Spleen (tissue), 11 donors: ENCODE results near the gene TTC38. TPM values are rescaled to one million over a fixed set of nuclear protein-coding genes. Genes with fewer than 3 reads are reported as not detected.
A peak's percentile ranks its signal among the peaks of the same experiment; 100 is the strongest.

Experiments
- DNase-seq: peaks from one replicate; pipeline ENCODE4 v3.0.0-alpha.2; 2020
- H3K27ac ChIP-seq, 8 donors: fragments of 200-600 bp; sonication (generic) in 7 of 8; 1 replicate in 4 of 8; 2 replicates in 4 of 8; pipeline versions ENCODE4 v1.5.0 to v1.8.0; 2016 to 2021; ENCODE audit warnings: inconsistent platforms in 4 of 8, mild to moderate bottlenecking in 4 of 8, moderate library complexity in 1 of 8
- H3K27me3 ChIP-seq, 7 donors: fragments of 200-600 bp; sonication (generic) in 6 of 7; replicated peaks in 1 of 7; 1 replicate in 4 of 7; 2 replicates in 3 of 7; pipeline versions ENCODE4 v1.5.0 to v1.8.0; 2016 to 2021; ENCODE audit warnings: inconsistent platforms in 3 of 7, mild to moderate bottlenecking in 1 of 7
- H3K36me3 ChIP-seq, 6 donors: fragments of 200-600 bp; sonication (generic) in 5 of 6; 1 replicate in 4 of 6; 2 replicates in 2 of 6; pipeline versions ENCODE4 v1.5.0 to v1.8.0; 2016 to 2021; ENCODE audit warnings: inconsistent platforms in 2 of 6
- H3K4me1 ChIP-seq, 6 donors: fragments of 200-600 bp; sonication (generic) in 5 of 6; 1 replicate in 3 of 6; 2 replicates in 3 of 6; pipeline versions ENCODE4 v1.5.0 to v1.8.0; 2016 to 2021; ENCODE audit warnings: inconsistent platforms in 3 of 6
- H3K4me3 ChIP-seq, 8 donors: fragments of 200-600 bp; sonication (generic) in 7 of 8; 1 replicate in 4 of 8; 2 replicates in 4 of 8; pipeline versions ENCODE4 v1.5.0 to v1.8.0; 2016 to 2021; ENCODE audit warnings: inconsistent platforms in 4 of 8, mild to moderate bottlenecking in 4 of 8, moderate library complexity in 2 of 8
- H3K9me3 ChIP-seq, 8 donors: fragments of 200-600 bp; sonication (generic) in 7 of 8; 1 replicate in 4 of 8; 2 replicates in 4 of 8; pipeline versions ENCODE4 v1.5.0 to v1.8.0; 2016 to 2021; ENCODE audit warnings: inconsistent platforms in 4 of 8
- CTCF ChIP-seq, 11 experiments: fragments of 200-600 bp in 7 of 11; fragments of 450-650 bp in 4 of 11; sonication (generic) in 4 of 11; IDR thresholded peaks in 8 of 11; conservative IDR thresholded peaks in 3 of 11; 1 replicate in 7 of 11; 2 replicates in 4 of 11; pipeline versions ENCODE4 v1.4.0 to v1.8.0; 2016 to 2021; ENCODE audit warnings: antibody characterized with exemption in 11 of 11, inconsistent platforms in 4 of 11, mild to moderate bottlenecking in 1 of 11
- POLR2A ChIP-seq, 3 donors: fragments of 450-650 bp; IDR thresholded peaks; one replicate each; pipeline ENCODE4 v1.5.1; 2017; ENCODE audit warnings: antibody characterized with exemption in 3 of 3, mild to moderate bottlenecking in 1 of 3
- POLR2AphosphoS5 ChIP-seq, 3 donors: sonication (generic); formaldehyde crosslinking; IDR thresholded peaks; one replicate each; pipeline ENCODE4 v1.5.1; 2017; ENCODE audit warnings: antibody characterized with exemption in 3 of 3
- WGBS, 5 donors: extraction: QIAGEN DNeasy Blood & Tissue Kit in 3 of 5; methylation state at CpG; one replicate each; pipeline versions ENCODE4 v1.1.5 to v1.1.7; 2013 to 2018; 5-methylcytosine and 5-hydroxymethylcytosine counted together
- intact Hi-C: fragments of 100-400 bp; cut with DNase I; formaldehyde crosslinking; loops from one replicate; pipeline ENCODE4 v1.15.0; 2023; ENCODE audit warnings: low total_unique reads
- polyA plus RNA-seq, 3 donors: library from polyadenylated mRNA; stranded (reverse); fragments of 200-250 nt; gene quantifications; one replicate each; pipeline ENCODE4 v1.2.1, GENCODE V29; 2013
- total RNA-seq, 7 donors: library from RNA; depleted of rRNA in 3 of 7; stranded (reverse); fragments of >200 nt in 3 of 7; fragmentation: NEBNext Ultra II Directional in 4 of 7; extraction: Animal tissue kit (Norgen Biotek cat#: 25700) in 4 of 7; gene quantifications; one replicate each; pipeline versions ENCODE4 v1.1.0 to v1.2.1, GENCODE V29; 2016 to 2021
- donor health status: healthy with polysubstance abuse.
- donor health status: DM: no; HTN: no; CAD: no; lungs with moderate emphysema.
- donor health status: DM: no; HTN: no; CAD: no.
- donor health status: Bipolar disorder and iron deficiency.
- donor health status: healthy.
- donor health status: DM: no; HTN: no; CAD: no.
- donor health status: DM: yes; HTN: yes; CAD: no.

TTC38 gene
- total and polyA plus RNA-seq, 10 donors: 13.8 to 51.9 (median 33.1) TPM

- peak overlapping the region; percentile 83 to 94 (median 88) for H3K27ac ChIP-seq
- H3K4me3 ChIP-seq: peak overlapping the region; percentile 86 to 100 (median 97)
- H3K4me1 ChIP-seq: peaks cover 13 to 41% (median 23%) of the 10 kb centered on the region in 6 donors
- peak; percentile 83 for DNase-seq
- no peak for TF ChIP-seq POLR2A (IDR thresholded peaks at IDR 0.05)
- no peak for TF ChIP-seq POLR2AphosphoS5 (IDR thresholded peaks at IDR 0.05)
- TF ChIP-seq CTCF (IDR thresholded peaks at IDR 0.05 in 8 of 11, conservative IDR thresholded peaks at IDR 0.05 in 3 of 11): no peak
- H3K36me3 ChIP-seq: peaks cover 0 to 51% (median 35%) of the 10 kb centered on the region in 6 donors
- intact Hi-C loops: no loop called here
- H3K27me3 ChIP-seq: no peaks in the 10 kb centered on the region
- WGBS, 5 donors: 13 to 21% (median 14%) methylated on average over 28 to 42 of the region's 42 CpGs
- no peaks in the 10 kb centered on the region for H3K9me3 ChIP-seq
Measured at GRCh38 chr22:46336119-46337078, 68.6 kb downstream of the TTC38 start.

GRCh38 chr22:46337870-46338269 lies 70.1 kb downstream of the TTC38 start:
- Histone ChIP-seq H3K27ac (no peak overlapping the region), H3K9me3 (no peaks in the 10 kb centered on the region), H3K4me1 (peaks cover 13 to 41% (median 23%) of the 10 kb centered on the region in 6 donors), H3K36me3 (peaks cover 0 to 55% (median 48%) of the 10 kb centered on the region in 6 donors), H3K4me3 (no peak overlapping the region), H3K27me3 (no peaks in the 10 kb centered on the region)
- 92 to 95% (median 95%) methylated on average over 8 to 9 of the region's 9 CpGs for WGBS, 5 donors
- intact Hi-C loops: no loop called here
- peak; percentile 42 for DNase-seq
- TF ChIP-seq POLR2A (IDR thresholded peaks at IDR 0.05) (no peak), POLR2AphosphoS5 (IDR thresholded peaks at IDR 0.05) (no peak), CTCF (IDR thresholded peaks at IDR 0.05 in 8 of 11, conservative IDR thresholded peaks at IDR 0.05 in 3 of 11) (no peak)

- peaks cover 0 to 63% (median 55%) of the 10 kb centered on the region in 6 donors for H3K36me3 ChIP-seq
- no peak overlapping the region for H3K27ac ChIP-seq
- H3K4me1 ChIP-seq: peaks cover 13 to 41% (median 23%) of the 10 kb centered on the region in 6 donors
- WGBS, 5 donors: 96 to 97% (median 96%) methylated on average over 8 of the region's 8 CpGs
- H3K4me3 ChIP-seq: no peak overlapping the region
- intact Hi-C loops: no loop called here
- no peaks in the 10 kb centered on the region for H3K27me3 ChIP-seq
- TF ChIP-seq CTCF (IDR thresholded peaks at IDR 0.05 in 8 of 11, conservative IDR thresholded peaks at IDR 0.05 in 3 of 11): no peak
- no peak for TF ChIP-seq POLR2A (IDR thresholded peaks at IDR 0.05)
- no peak for TF ChIP-seq POLR2AphosphoS5 (IDR thresholded peaks at IDR 0.05)
- peak; percentile 25 for DNase-seq
- no peaks in the 10 kb centered on the region for H3K9me3 ChIP-seq
Measured at GRCh38 chr22:46338636-46339035, 70.8 kb downstream of the TTC38 start.

- Histone ChIP-seq H3K4me1 (peaks cover 10 to 35% (median 19%) of the 10 kb centered on the region in 6 donors), H3K9me3 (no peaks in the 10 kb centered on the region), H3K36me3 (peaks cover 0 to 76% (median 69%) of the 10 kb centered on the region in 6 donors), H3K4me3 (no peak overlapping the region), H3K27me3 (no peaks in the 10 kb centered on the region), H3K27ac (no peak overlapping the region)
- peak; percentile 37 for DNase-seq
- WGBS, 5 donors: 92 to 96% (median 95%) methylated on average over 5 of the region's 5 CpGs
- intact Hi-C loops: no loop called here
- TF ChIP-seq POLR2A (IDR thresholded peaks at IDR 0.05) (no peak), CTCF (IDR thresholded peaks at IDR 0.05 in 8 of 11, conservative IDR thresholded peaks at IDR 0.05 in 3 of 11) (no peak), POLR2AphosphoS5 (IDR thresholded peaks at IDR 0.05) (no peak)
Measured at GRCh38 chr22:46339956-46340355, 72.1 kb downstream of the TTC38 start.
